CD14-positive monocyte (primary cell): ENCODE data around the gene AEN. TPM values are rescaled to one million over a fixed set of nuclear protein-coding genes. Genes with fewer than 3 reads are reported as not detected.

Experiments
- DNase-seq, 3 donors: peaks; one replicate each; pipeline ENCODE4 v3.0.0-alpha.2; 2011 to 2022
- H2AFZ ChIP-seq: 2 replicates; pipeline ENCODE4 v1.6.0; 2012; ENCODE audit warnings: mild to moderate bottlenecking, low read depth, low read length, inconsistent platforms; ENCODE audit not compliant: insufficient read depth, poor library complexity, severe bottlenecking
- H3K27ac ChIP-seq, 2 donors: 1 replicate in 1 of 2; 2 replicates in 1 of 2; pipeline ENCODE4 v1.5.1; 2012 to 2013; ENCODE audit warnings: low read length in 2 of 2, control low read depth in 1 of 2, inconsistent platforms in 1 of 2, low read depth in 1 of 2, mild to moderate bottlenecking in 1 of 2
- H3K27me3 ChIP-seq, 2 donors: one replicate each; pipeline versions ENCODE4 v1.6.0 to v1.6.1; 2011 to 2013; ENCODE audit warnings: low read length in 2 of 2; ENCODE audit not compliant: control insufficient read depth in 2 of 2, insufficient read depth in 2 of 2
- H3K36me3 ChIP-seq, 2 donors: replicated peaks in 1 of 2; 1 replicate in 1 of 2; 2 replicates in 1 of 2; pipeline versions ENCODE4 v1.5.1 to v1.6.1; 2012 to 2013; ENCODE audit warnings: low read length in 2 of 2, control low read depth in 1 of 2, inconsistent platforms in 1 of 2, mild to moderate bottlenecking in 1 of 2; ENCODE audit not compliant: insufficient read depth in 2 of 2, control insufficient read depth in 1 of 2
- H3K4me1 ChIP-seq, 2 donors: 1 replicate in 1 of 2; 2 replicates in 1 of 2; pipeline versions ENCODE4 v1.5.1 to v1.6.1; 2012 to 2013; ENCODE audit warnings: low read length in 2 of 2, control low read depth in 1 of 2, inconsistent platforms in 1 of 2, mild to moderate bottlenecking in 1 of 2, moderate library complexity in 1 of 2; ENCODE audit not compliant: insufficient read depth in 2 of 2, control insufficient read depth in 1 of 2
- H3K4me2 ChIP-seq: replicated peaks from 2 replicates; pipeline ENCODE3; 2012; ENCODE audit warnings: low read length, moderate library complexity, mild to moderate bottlenecking; ENCODE audit not compliant: poor library complexity, severe bottlenecking; ENCODE audit errors: extremely low read depth
- H3K4me3 ChIP-seq, 3 experiments: fragments of 200-600 bp in 1 of 3; sonication (generic) in 1 of 3; replicated peaks in 1 of 3; 1 replicate in 2 of 3; 2 replicates in 1 of 3; pipeline ENCODE4 v1.5.1; 2011 to 2013; ENCODE audit warnings: low read length in 3 of 3, mild to moderate bottlenecking in 3 of 3, control low read depth in 2 of 3, low read depth in 2 of 3, inconsistent platforms in 1 of 3, moderate library complexity in 1 of 3
- H3K79me2 ChIP-seq: 2 replicates; pipeline ENCODE4 v1.6.0; 2012; ENCODE audit warnings: mild to moderate bottlenecking, control low read depth, inconsistent platforms, low read length, moderate library complexity; ENCODE audit not compliant: insufficient read depth
- H3K9ac ChIP-seq: 2 replicates; pipeline ENCODE4 v1.6.0; 2017; ENCODE audit warnings: low read length, mild to moderate bottlenecking; ENCODE audit not compliant: insufficient read depth, poor library complexity, severe bottlenecking
- H3K9me3 ChIP-seq, 2 donors: replicated peaks in 1 of 2; 1 replicate in 1 of 2; 2 replicates in 1 of 2; pipeline versions ENCODE4 v1.5.1 to v1.6.1; 2012 to 2013; ENCODE audit warnings: low read length in 2 of 2, control low read depth in 1 of 2; ENCODE audit not compliant: control insufficient read depth in 1 of 2, insufficient read depth in 1 of 2
- H4K20me1 ChIP-seq: 2 replicates; pipeline ENCODE4 v1.6.0; 2012; ENCODE audit warnings: mild to moderate bottlenecking, low read length, control low read depth, moderate library complexity; ENCODE audit not compliant: insufficient read depth
- H3K27ac Mint-ChIP-seq, 7 donors: one replicate each; pipeline ENCODE4 v1.8.0; 2020; ENCODE audit warnings: mild to moderate bottlenecking in 7 of 7, mixed read lengths in 7 of 7, moderate library complexity in 6 of 7, inconsistent platforms in 2 of 7
- H3K27me3 Mint-ChIP-seq, 3 donors: one replicate each; pipeline ENCODE4 v1.8.0; 2021 to 2022; ENCODE audit warnings: low read depth in 3 of 3, mild to moderate bottlenecking in 3 of 3, mixed read lengths in 3 of 3, moderate library complexity in 3 of 3, inconsistent platforms in 1 of 3
- H3K36me3 Mint-ChIP-seq, 2 donors: one replicate each; pipeline ENCODE4 v1.8.0; 2020; ENCODE audit warnings: mixed read lengths in 2 of 2, inconsistent platforms in 1 of 2, mild to moderate bottlenecking in 1 of 2
- H3K4me1 Mint-ChIP-seq: one replicate; pipeline ENCODE4 v1.8.0; 2020; ENCODE audit warnings: mild to moderate bottlenecking, mixed read lengths
- H3K4me3 Mint-ChIP-seq, 2 donors: one replicate each; pipeline ENCODE4 v1.8.0; 2020; ENCODE audit warnings: mild to moderate bottlenecking in 2 of 2, mixed read lengths in 2 of 2, moderate library complexity in 1 of 2
- H3K9me3 Mint-ChIP-seq, 7 donors: one replicate each; pipeline ENCODE4 v1.8.0; 2020 to 2022; ENCODE audit warnings: mixed read lengths in 7 of 7, mild to moderate bottlenecking in 6 of 7, moderate library complexity in 6 of 7, inconsistent platforms in 2 of 7
- CTCF ChIP-seq: fragments of 200-600 bp; IDR thresholded peaks from one replicate; pipeline ENCODE4 v1.8.0; 2022; ENCODE audit warnings: antibody characterized with exemption, mild to moderate bottlenecking
- WGBS: methylation state at CpG from one replicate; pipeline ENCODE4 v1.1.5; 2013; ENCODE audit warnings: missing lambda C conversion rate; ENCODE audit not compliant: insufficient coverage; 5-methylcytosine and 5-hydroxymethylcytosine counted together
- intact Hi-C, 2 donors: fragments of 100-400 bp; cut with micrococcal nuclease; formaldehyde crosslinking; loops; one replicate each; pipeline versions ENCODE4 v1.15.0 to v1.15.1; 2023
- polyA plus RNA-seq, 3 donors: library from polyadenylated mRNA; depleted of rRNA in 1 of 3; unstranded in 2 of 3; stranded (reverse) in 1 of 3; fragments of 300-500 nt in 2 of 3; fragments of >200 nt in 1 of 3; fragmentation: Illumina TruSeq in 2 of 3; gene quantifications; 1 replicate in 2 of 3; 2 replicates in 1 of 3; pipeline ENCODE4 v1.2.3, GENCODE V29; 2012 to 2021

AEN gene
- polyA plus RNA-seq, 3 donors = 4.6 to 10.7 (median 6.3) TPM

- WGBS = 82% methylated on average over 4 of the region's 4 CpGs
- Histone ChIP-seq H3K79me2 (no peaks in the 10 kb centered on the region), H3K27me3 (peaks cover 0 to 6% of the 10 kb centered on the region in 2 donors), H3K27ac (no peak overlapping the region), H3K4me1 (peaks cover 5 to 8% of the 10 kb centered on the region in 2 donors), H3K9ac (no peak overlapping the region), H3K9me3 (no peaks in the 10 kb centered on the region), H4K20me1 (no peaks in the 10 kb centered on the region), H2AFZ (no peak overlapping the region), H3K36me3 (no peaks in the 10 kb centered on the region), H3K4me2 (no peak overlapping the region), H3K4me3 (no peak overlapping the region)
- H3K27me3 Mint-ChIP-seq = peaks cover 3 to 14% (median 13%) of the 10 kb centered on the region in 3 donors
- intact Hi-C loops = no loop called here
- H3K4me3 Mint-ChIP-seq = no peak overlapping the region
- peaks cover 13% of the 10 kb centered on the region for H3K4me1 Mint-ChIP-seq
- no peak overlapping the region for H3K27ac Mint-ChIP-seq
- H3K36me3 Mint-ChIP-seq = no peaks in the 10 kb centered on the region
- no peak for DNase-seq
- H3K9me3 Mint-ChIP-seq = no peaks in the 10 kb centered on the region
- no peak for TF ChIP-seq CTCF
Measured at GRCh38 chr15:88616240-88616639, 4.9 kb upstream of the AEN start.

- no peak for TF ChIP-seq CTCF
- Histone ChIP-seq H3K9me3 (no peaks in the 10 kb centered on the region), H3K27me3 (peaks cover 0 to 6% of the 10 kb centered on the region in 2 donors), H3K4me2 (no peak overlapping the region), H3K9ac (no peak overlapping the region), H3K36me3 (no peaks in the 10 kb centered on the region), H3K79me2 (peaks cover 9% of the 10 kb centered on the region), H4K20me1 (no peaks in the 10 kb centered on the region), H3K27ac (no peak overlapping the region), H3K4me3 (no peak overlapping the region), H2AFZ (no peak overlapping the region), H3K4me1 (peaks cover 14 to 17% of the 10 kb centered on the region in 2 donors)
- H3K36me3 Mint-ChIP-seq = no peaks in the 10 kb centered on the region
- no peak overlapping the region for H3K27ac Mint-ChIP-seq
- H3K4me1 Mint-ChIP-seq = peaks cover 17% of the 10 kb centered on the region
- intact Hi-C loops = no loop called here
- peak overlapping the region in 1 of 2 donors; percentile 21 for H3K4me3 Mint-ChIP-seq
- no peaks in the 10 kb centered on the region for H3K9me3 Mint-ChIP-seq
- peaks cover 3 to 14% (median 13%) of the 10 kb centered on the region in 3 donors for H3K27me3 Mint-ChIP-seq
- DNase-seq = no peak
- WGBS = 90% methylated on average over 5 of the region's 10 CpGs
Measured at GRCh38 chr15:88617031-88617722, 4.0 kb upstream of the AEN start.
